ENCODE data around the gene KCNT2. TPM values are rescaled to one million over a fixed set of nuclear protein-coding genes. Genes with fewer than 3 reads are reported as not detected.

KCNT2 gene
- total and polyA plus RNA-seq, 11 donors = 0.15 to 6.9 (median 0.57) TPM

- ATAC-seq (no peak), DNase-seq (no peak)
- Histone ChIP-seq H3K36me3 (no peaks in the 10 kb centered on the region), H3K9me3 (peaks cover 0 to 5% (median 0%) of the 10 kb centered on the region in 12 donors), H3K4me3 (no peak overlapping the region), H3K27ac (no peak overlapping the region), H3K27me3 (no peaks in the 10 kb centered on the region), H3K4me1 (no peaks in the 10 kb centered on the region)
- TF ChIP-seq CTCF (IDR thresholded peaks at IDR 0.05) (no peak), POLR2A (IDR thresholded peaks at IDR 0.05) (no peak)
- WGBS, 4 donors = 88 to 94% (median 92%) methylated on average over 3 of the region's 3 CpGs
- intact Hi-C loops (cut with DNase I) = no loop called here
Observed at GRCh38 chr1:196387766-196388165, 220.5 kb downstream of the KCNT2 start.

GRCh38 chr1:196385109-196385508 lies 223.1 kb downstream of the KCNT2 start:
- Histone ChIP-seq H3K27me3 (no peaks in the 10 kb centered on the region), H3K27ac (no peak overlapping the region), H3K4me1 (no peaks in the 10 kb centered on the region), H3K4me3 (no peak overlapping the region), H3K9me3 (peaks cover 0 to 5% (median 0%) of the 10 kb centered on the region in 12 donors), H3K36me3 (no peaks in the 10 kb centered on the region)
- no peak for TF ChIP-seq CTCF (IDR thresholded peaks at IDR 0.05)
- TF ChIP-seq POLR2A (IDR thresholded peaks at IDR 0.05) = no peak
- no peak for DNase-seq
- intact Hi-C loops (cut with DNase I) = no loop called here
- ATAC-seq = peak in 3 of 4 donors; percentile 49 to 58 (median 53)
- WGBS, 4 donors = 89 to 92% (median 90%) methylated on average over 4 of the region's 4 CpGs

GRCh38 chr1:196382383-196382782 lies 225.9 kb downstream of the KCNT2 start:
- Histone ChIP-seq H3K27me3 (no peaks in the 10 kb centered on the region), H3K9me3 (no peaks in the 10 kb centered on the region), H3K4me3 (no peak overlapping the region), H3K27ac (no peak overlapping the region), H3K4me1 (no peaks in the 10 kb centered on the region), H3K36me3 (no peaks in the 10 kb centered on the region)
- DNase-seq (no peak), ATAC-seq (no peak)
- WGBS, 4 donors = 77 to 88% (median 82%) methylated on average over 6 of the region's 6 CpGs
- TF ChIP-seq CTCF (IDR thresholded peaks at IDR 0.05) (no peak), POLR2A (IDR thresholded peaks at IDR 0.05) (no peak)
- intact Hi-C loops (cut with DNase I) = no loop called here

- H3K27me3 ChIP-seq = no peaks in the 10 kb centered on the region
- no peaks in the 10 kb centered on the region for H3K4me1 ChIP-seq
- ATAC-seq = no peak
- WGBS, 4 donors = 93 to 95% (median 94%) methylated on average over 4 of the region's 4 CpGs
- no peak for DNase-seq
- H3K4me3 ChIP-seq = no peak overlapping the region
- no peaks in the 10 kb centered on the region for H3K9me3 ChIP-seq
- H3K36me3 ChIP-seq = no peaks in the 10 kb centered on the region
- intact Hi-C loops (cut with DNase I) = no loop called here
- H3K27ac ChIP-seq = no peak overlapping the region
- no peak for TF ChIP-seq CTCF (IDR thresholded peaks at IDR 0.05)
- TF ChIP-seq POLR2A (IDR thresholded peaks at IDR 0.05) = no peak
Observed at GRCh38 chr1:196381544-196381943, 226.7 kb downstream of the KCNT2 start.

Data from heart left ventricle (tissue), 16 donors.